Neural crest cell (in vitro differentiated cells): Measurements from ENCODE around the gene NPAS1. TPM values are rescaled to one million over a fixed set of nuclear protein-coding genes. Genes with fewer than 3 reads are reported as not detected.

Experiments used
- DNase-seq: peaks from one replicate; pipeline ENCODE4 v3.0.0; 2021; ENCODE audit warnings: low read depth, mixed read lengths, low spot score
- H3K27ac Mint-ChIP-seq: one replicate; pipeline ENCODE4 v1.8.0; 2021; ENCODE audit warnings: mild to moderate bottlenecking, mixed read lengths; ENCODE audit not compliant: unreplicated experiment
- H3K27me3 Mint-ChIP-seq: 2 replicates; pipeline ENCODE4 v1.8.0; 2021; ENCODE audit warnings: low read depth, mild to moderate bottlenecking, mixed read lengths
- H3K36me3 Mint-ChIP-seq: 2 replicates; pipeline ENCODE4 v1.8.0; 2021; ENCODE audit warnings: low read depth, mild to moderate bottlenecking, mixed read lengths
- H3K4me1 Mint-ChIP-seq: 2 replicates; pipeline ENCODE4 v1.8.0; 2021; ENCODE audit warnings: mixed read lengths
- H3K4me3 Mint-ChIP-seq: one replicate; pipeline ENCODE4 v1.8.0; 2021; ENCODE audit warnings: mild to moderate bottlenecking, mixed read lengths
- H3K9me3 Mint-ChIP-seq: 2 replicates; pipeline ENCODE4 v1.8.0; 2021; ENCODE audit warnings: mixed read lengths
- CTCF ChIP-seq: fragments of 200-600 bp; sonication (generic); conservative IDR thresholded peaks from 2 replicates; pipeline ENCODE4 v1.5.0; 2021; ENCODE audit warnings: antibody characterized with exemption, mild to moderate bottlenecking
- total RNA-seq: library from RNA; stranded (reverse); gene quantifications from 2 replicates; pipeline ENCODE4 v1.2.1, GENCODE V29; 2021

Gene NPAS1
- total RNA-seq, 1 donor from 2014 or later, result 1.5 TPM

DNA sequence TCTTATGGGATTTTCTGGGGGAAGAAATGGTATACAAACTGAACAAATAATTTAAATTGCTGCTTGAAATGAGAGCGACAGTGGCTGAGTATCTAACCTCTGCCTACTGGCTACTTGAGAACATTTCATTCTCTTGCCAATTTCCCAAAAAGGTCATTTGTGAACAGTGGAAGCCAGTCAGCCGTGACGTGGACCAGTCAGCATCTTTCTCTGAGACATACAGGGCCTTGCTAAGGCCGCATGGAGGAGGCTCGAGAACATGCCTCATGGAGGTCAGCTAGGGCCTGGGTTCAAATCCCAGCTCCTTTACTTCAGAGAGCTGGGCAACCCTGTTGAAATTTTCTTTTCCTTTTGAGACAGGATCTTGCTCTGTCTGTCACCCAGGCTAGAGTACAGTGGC, 73.6 kb downstream of the NPAS1 start:
- Mint-ChIP-seq H3K4me3 (no peak overlapping the region), H3K27ac (no peak overlapping the region), H3K36me3 (peaks cover 17% of the 10 kb centered on the region), H3K4me1 (peaks cover 35% of the 10 kb centered on the region), H3K9me3 (no peaks in the 10 kb centered on the region), H3K27me3 (no peaks in the 10 kb centered on the region)
- DNase-seq, result no peak
- TF ChIP-seq CTCF, result no peak

- DNase-seq, result no peak
- Mint-ChIP-seq H3K4me3 (no peak overlapping the region), H3K9me3 (no peaks in the 10 kb centered on the region), H3K27ac (no peak overlapping the region), H3K4me1 (peaks cover 40% of the 10 kb centered on the region), H3K27me3 (no peaks in the 10 kb centered on the region), H3K36me3 (peaks cover 17% of the 10 kb centered on the region)
- TF ChIP-seq CTCF, result no peak
These were observed 74.2 kb downstream of the NPAS1 start for GRCh38 chr19:47093841-47094240.

DNA sequence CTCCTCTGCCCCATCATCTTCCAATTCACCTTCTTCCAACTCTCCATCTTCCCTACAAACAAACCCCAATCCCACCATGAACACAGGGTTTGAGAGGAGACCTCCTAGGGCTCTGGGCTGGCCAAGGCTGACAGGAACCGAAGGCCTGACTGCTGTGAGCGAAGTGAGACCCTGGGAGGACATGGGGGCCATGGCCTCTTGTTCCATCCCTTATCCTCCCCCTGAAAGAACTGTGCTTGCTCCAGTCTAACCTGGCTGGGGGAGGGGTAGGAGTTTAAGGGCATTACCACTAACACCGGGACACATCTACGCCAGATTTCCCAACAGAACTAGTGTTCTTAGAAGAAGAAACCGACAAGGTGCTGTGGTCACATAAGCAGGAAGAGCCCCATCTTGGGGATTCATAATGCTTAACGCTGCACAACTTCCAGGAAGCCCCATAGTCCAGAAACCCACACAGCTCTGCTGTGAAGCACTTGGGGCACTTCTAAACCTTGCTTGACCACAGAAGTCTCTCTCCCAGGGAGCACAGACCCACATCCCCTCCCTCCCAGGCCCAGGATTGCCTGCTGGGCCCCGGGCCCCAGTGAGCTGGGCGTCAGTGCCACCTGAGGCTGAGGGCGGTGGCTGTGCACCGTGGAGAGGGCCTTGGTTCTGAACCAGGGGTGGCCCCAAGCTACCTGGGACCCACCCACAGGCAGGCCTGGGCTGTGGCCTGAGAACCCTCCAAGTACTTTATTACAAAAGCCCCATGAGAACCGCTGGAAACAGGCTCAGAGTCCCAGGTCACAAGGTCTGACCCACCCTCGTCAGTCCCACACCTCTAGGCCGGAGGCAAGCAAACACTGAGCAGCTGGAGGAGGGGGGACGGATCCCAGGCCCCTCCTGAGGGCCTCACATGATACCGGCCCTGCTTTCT, 75.2 kb downstream of the NPAS1 start:
- H3K27me3 Mint-ChIP-seq, result no peaks in the 10 kb centered on the region
- no peak for DNase-seq
- no peak overlapping the region for H3K4me3 Mint-ChIP-seq
- TF ChIP-seq CTCF, result no peak
- peaks cover 15% of the 10 kb centered on the region for H3K36me3 Mint-ChIP-seq
- H3K27ac Mint-ChIP-seq, result no peak overlapping the region
- peaks cover 47% of the 10 kb centered on the region for H3K4me1 Mint-ChIP-seq
- H3K9me3 Mint-ChIP-seq, result no peaks in the 10 kb centered on the region

Other genes with a start within 250 kb of the NPAS1 start
- 131 TPM in 2 replicates for gene SLC1A5, start 231.2 kb upstream of the NPAS1 start, total RNA-seq
- gene AP2S1, start 169.0 kb upstream of the NPAS1 start, total RNA-seq, result 165 and 167 TPM in 2 replicates
- gene ARHGAP35, start 158.8 kb upstream of the NPAS1 start, total RNA-seq, result 81.0 and 82.5 TPM in 2 replicates
- gene TMEM160, start 28.8 kb downstream of the NPAS1 start, total RNA-seq, result 51.1 and 57.5 TPM in 2 replicates
- 103 and 104 TPM in 2 replicates for gene ZC3H4, start 93.9 kb downstream of the NPAS1 start, total RNA-seq
- gene SAE1, start 111.0 kb downstream of the NPAS1 start, total RNA-seq, result 272 and 280 TPM in 2 replicates
- gene BBC3, start 211.4 kb downstream of the NPAS1 start, total RNA-seq, result 6.1 and 6.3 TPM in 2 replicates
- 24.6 and 26.1 TPM in 2 replicates for gene CCDC9, start 236.7 kb downstream of the NPAS1 start, total RNA-seq